HG03565 (cell line): ENCODE results near the gene USP13.
A peak's percentile ranks its signal among the peaks of the same experiment; 100 is the strongest.
"Not testable (repeated sequence)": the region's sequence is repeated elsewhere in the genome, so short reads cannot be mapped to it uniquely, and the experiment has no call there.

Experiments
- ATAC-seq: cut with Tn5 transposase; IDR thresholded peaks from one replicate; pipeline ENCODE4 v1.9.1; 2021; ENCODE audit warnings: mild to moderate bottlenecking, moderate library complexity; ENCODE audit not compliant: unreplicated experiment

USP13 gene

DNA sequence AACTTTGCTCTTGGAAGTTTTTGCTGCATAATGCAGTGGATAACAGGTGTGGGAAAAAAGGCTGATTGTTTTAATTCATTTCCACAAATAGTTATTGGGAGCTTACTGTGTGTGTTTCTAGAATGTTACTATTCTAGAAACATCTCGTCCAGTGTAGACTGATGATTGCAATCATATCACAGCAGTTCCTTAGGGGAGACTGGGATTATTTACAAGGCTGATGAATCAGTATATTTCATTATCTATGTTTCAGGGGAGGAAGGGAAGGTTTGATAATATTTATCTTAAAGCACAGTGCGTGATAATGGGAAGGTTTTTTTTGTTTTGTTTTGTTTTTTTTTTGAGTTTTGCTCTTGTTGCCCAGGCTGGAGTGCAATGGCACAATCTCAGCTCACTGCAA is 2.4 kb downstream of the USP13 start:
- ATAC-seq = no peak

DNA sequence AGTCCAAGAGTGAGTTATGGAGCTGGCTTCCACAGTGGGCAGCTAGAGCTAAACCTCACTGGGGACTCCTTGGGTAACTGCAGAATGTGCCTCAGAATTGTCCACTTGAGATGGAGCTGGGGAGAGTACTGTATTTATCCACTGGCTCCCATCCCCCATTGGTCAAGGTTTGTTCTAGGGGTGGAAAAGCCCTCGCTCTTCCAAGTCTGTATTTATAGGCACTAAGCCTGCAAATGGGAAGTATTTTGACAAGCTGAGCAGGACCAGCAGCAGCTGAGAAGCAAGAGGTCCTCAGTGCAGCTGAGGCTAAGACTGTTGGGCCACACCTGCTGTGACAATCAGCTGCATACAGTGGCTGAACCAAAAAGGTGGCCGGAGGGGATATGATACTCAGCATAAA is 5.8 kb downstream of the USP13 start:
- ATAC-seq = no peak

DNA sequence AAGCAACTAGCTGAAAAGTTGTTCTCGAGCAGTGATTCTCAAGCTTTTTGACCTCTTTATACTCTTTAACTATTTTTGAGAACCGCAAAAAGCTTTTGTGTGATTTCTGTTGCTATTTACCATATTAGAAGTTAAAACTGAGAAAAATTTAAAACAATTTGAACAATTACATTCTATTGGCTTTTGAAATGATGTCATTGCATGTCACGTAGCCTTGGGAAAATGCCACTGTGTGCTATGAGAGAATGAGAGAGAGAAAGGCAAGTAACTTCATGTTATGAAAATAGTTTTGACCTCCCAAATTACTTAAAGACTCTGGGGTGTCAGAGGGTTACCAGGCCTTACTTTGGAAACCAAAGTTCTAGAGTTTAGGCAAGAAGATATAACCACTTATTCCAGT is 8.0 kb downstream of the USP13 start:
- ATAC-seq = no peak

DNA sequence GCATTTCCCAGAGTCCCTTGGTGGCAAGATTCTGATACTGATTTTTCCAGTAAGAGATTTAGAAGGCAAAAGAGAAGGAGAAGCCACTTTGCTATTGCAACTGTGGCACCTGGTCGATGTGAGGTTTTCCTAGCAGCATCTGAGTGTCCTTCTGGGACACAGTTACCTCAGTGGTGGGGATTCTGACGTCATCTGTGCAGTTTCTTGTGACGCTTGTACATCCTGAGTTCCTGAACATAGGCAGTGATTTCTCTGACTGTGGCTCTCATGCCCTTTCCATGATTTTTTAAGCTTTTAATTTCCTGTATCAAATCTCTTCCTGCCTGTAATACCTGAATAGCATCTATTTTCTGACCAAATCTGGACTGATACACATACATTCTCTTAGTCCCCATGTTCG is 8.9 kb downstream of the USP13 start:
- no peak for ATAC-seq

DNA sequence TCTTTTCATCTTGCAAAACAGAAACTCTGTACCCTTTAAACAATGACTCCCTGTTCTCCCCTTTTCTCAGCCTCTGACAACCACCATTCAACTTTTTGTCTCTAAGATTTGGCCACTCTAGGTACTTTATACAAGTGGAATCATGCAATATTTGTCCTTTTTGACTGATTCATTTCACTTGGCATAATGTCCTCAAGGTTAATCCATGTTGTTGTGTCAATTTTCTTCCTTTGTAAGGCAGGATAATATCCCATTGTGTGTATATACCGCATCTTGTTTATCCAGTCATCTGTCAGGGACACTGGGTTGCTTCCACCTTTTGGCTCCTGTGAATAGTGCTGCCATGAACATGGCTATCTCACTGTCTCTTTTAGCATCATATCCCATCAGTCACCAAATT is 10.3 kb downstream of the USP13 start:
- ATAC-seq = no peak

DNA sequence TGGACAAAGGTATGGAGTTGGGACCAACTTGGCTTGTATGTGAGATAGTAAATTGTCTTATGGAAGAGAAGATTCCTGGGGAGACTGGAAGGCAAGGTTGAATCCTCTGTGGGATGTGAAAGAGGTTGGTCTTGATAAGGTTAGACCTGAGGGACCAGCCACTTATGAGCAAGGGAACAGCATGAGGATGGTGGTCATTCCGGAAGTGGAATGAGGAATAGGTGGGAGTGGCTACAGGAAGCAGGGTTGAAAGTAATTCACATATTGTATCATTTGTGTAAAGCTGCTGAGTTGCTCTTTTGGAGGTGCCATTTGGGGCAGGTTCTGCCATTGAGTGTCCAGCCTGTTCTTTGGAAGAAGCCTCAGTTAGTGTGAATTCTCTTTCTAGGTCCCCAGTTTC is 13.2 kb downstream of the USP13 start:
- no peak for ATAC-seq

DNA sequence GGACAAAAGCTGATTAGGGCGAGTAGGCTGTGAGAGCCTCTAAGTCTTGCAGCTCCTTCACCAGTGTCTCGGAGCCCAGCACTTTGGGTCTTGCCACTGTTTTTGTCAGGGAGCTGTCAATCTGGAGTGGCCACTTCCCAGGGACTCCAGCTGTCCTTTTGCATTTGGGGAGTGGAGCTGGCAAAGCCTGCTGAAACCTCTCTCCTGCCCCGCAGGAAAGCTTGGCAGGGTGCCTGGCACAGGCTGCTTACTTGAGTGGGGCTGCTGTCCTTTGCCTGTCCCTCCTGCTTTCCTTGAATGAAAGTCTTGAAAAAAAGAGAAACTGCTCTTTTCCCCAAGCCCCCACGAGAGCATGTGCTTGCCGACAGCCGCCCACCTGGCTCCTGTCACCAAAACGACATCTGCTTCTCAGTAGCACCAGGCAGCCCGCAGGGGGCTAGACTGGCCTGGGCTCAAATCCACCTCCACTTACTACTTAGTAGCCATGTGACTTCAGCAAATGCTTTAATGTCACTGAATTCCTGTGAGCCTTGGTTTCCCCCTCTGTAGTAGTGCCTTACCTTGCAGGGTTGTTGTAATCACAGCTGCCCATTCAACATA is 13.7 kb downstream of the USP13 start:
- ATAC-seq = no peak

DNA sequence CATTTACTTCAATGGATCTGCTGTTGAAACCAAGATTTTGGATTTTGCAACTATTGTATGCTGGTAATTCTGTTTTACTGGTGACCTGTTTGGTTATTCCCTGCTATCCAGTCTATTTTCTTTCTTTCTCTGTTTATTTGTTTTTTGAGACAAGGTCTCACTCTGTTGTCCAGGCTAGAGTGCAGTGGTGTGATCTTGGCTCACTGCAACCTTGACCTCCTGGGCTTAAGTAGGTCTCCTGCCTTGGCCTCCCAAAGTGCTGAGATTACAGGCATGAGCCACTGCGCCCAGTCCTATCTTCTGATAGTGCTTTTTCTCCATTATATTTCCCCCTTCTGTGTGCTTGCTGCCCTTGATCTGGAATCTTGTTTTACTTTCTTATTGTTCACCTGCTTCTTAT is 15.6 kb downstream of the USP13 start:
- ATAC-seq = no peak

DNA sequence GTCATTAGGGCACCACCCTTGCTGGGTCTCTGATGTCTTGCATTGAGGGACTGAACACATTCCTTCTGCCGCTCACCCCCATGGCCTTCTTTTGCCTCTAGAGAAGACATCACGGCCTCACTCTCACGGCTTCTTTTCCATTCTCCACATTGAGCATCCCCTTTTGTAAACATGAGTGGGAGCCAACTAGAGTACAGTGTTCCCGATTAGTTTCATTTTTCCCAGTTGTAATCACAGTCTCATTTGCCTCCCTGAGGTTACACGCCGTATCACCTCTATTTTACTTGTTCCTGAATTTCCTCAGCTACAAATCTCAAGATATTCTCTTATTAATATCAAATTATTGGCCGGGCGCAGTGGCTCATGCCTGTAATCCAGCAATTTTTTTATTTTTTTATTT is 17.5 kb downstream of the USP13 start:
- ATAC-seq = no peak

DNA sequence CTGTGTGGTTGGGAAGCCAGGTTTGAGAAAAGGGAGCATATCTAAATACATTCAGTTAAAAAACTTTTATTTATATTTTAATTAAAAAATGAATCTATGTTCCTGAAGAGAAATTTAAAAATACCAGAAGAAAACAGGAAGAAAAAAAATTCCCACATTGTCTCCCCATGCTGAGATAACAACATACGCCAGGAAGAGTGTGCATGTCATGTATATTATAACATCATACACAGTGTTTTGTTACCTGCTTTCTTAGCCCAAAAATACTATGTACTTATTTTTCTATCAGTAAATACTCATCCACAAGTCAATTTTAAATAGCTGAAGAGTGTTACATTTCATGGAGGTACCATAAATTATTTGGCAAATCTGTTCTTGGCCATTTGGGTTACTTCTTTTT is 18.5 kb downstream of the USP13 start:
- ATAC-seq = no peak

DNA sequence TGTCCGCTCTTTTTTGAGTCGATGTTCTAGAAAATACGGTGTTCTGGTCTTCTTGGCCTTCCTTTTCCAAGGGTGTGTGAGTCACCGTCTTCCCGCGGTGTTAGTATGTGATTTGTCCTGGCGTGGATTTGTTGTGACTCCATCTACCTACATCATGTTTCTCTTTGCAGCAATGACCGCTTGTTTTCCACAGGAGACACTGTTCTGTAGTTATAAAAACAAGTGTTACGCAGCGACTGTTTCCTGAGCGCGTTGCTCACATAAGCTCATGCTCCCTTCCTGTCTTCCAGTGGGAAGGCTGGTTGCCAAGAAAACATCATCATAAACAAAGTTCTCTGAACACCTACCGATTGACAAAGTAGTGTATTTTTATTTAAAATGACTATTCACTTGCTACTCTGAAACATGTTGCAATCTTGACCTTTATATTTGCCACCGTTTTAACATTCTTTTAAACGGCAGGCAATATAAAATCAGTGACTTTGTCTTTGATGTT is 19.0 kb downstream of the USP13 start:
- no peak for ATAC-seq

DNA sequence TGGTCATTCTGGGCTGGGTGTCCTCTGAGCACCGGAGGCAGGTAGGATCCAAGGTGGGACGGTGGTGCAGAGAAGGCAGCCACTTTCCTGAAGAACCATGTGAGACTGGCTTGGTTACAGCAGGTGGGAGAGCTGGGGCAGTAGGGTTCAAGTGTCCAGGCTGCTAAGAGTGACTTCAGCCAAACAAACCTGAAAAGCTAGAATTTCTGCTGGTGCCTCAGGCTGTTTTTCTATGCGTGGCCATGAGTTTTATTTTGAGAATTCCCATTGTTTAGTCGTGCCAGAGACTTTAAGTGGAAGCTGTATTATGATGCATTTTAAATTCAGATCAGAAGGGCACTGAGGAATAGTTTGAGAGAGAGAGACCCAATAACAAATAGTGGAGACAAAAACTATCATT is 20.1 kb downstream of the USP13 start:
- no peak for ATAC-seq

DNA sequence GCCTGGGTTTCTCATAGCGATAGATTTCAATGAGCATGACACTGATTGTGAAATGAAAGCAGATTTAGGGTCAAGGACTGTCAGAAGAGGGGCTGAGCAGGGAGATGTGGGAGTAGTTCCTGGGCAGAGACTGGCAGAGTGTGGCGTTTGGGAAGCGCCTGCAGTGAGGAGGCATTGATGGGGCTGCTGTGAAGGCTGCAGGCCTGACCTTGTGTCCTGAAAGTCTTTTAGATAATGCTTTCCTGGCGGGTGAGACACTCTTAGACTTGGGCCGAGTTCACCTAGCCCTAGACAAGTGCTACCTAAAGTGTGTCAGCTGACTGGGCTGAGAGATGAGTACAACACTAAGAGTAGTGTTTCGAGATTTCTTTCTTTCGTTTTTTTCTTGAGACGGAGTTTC is 20.7 kb downstream of the USP13 start:
- ATAC-seq = no peak

DNA sequence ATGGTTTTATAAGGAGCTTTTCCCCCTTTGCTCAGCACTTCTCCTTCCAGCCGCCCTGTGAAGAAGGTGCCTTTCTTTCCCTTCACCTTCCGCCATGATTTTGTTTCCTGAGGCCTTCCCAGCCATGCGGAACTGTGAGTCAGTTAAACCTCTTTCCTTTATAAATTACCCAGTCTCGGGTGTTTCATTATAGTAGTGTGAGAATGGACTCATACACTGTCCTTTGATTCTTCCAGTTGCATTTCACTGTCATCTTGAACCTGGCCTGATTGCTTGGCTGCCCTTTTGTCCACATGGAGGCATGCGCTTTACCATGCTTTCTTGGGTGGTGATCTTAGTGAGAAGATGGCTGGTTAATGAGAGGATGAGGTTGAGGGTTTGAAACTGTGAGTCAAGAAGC is 23.2 kb downstream of the USP13 start:
- ATAC-seq = no peak

DNA sequence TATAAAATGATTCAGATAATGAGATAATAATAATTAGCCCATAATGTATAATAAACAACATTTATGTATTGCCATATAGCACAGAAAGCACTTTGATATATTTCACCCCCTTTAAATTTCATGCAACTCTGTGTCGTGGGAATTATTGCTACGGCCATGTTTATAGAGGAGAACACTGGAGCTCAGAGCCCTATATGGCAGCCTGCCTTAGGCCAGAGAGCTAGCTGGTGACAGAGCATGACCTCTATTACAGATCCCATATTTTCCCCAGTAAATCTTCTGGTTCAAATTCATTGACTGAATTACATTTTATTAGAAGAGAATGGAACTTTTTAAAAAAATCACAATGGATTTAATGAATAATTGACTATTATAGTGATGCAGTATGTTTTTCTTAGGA is 25.0 kb downstream of the USP13 start:
- ATAC-seq = no peak

DNA sequence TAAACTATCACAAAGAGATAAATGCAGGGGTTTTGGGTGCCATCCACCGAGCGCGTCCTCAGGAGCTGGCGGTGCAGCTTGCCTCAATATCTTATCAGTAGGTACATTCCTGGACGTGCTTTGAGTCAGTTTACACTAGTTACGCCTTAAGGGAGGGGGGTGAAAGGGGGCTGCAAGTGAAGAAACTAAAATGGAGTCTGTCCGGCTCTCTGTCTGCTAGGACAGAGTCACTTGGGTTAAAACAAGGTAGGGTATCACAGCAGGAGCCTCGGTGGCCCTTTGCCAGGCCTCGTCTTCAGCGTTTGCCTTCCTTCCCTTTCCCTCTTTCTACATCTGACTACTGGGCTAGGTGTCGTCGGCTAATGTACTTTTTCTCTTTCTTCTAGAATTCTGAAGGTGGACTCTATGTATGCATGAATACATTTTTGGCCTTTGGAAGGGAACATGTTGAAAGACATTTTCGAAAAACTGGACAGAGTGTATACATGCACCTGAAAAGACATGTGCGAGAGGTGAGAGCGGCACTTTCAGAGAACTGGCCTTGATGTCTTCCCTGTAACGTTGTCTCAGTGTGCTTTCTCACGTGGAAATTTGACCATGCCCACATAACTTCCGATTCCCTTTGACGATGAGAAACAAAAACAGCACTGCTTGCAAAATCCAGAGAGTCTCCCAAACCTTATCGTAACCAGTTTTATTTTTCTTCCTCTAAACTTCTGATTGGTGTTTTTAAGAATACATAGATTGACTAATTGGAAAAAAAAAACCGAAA is 28.8 kb downstream of the USP13 start:
- ATAC-seq = no peak

DNA sequence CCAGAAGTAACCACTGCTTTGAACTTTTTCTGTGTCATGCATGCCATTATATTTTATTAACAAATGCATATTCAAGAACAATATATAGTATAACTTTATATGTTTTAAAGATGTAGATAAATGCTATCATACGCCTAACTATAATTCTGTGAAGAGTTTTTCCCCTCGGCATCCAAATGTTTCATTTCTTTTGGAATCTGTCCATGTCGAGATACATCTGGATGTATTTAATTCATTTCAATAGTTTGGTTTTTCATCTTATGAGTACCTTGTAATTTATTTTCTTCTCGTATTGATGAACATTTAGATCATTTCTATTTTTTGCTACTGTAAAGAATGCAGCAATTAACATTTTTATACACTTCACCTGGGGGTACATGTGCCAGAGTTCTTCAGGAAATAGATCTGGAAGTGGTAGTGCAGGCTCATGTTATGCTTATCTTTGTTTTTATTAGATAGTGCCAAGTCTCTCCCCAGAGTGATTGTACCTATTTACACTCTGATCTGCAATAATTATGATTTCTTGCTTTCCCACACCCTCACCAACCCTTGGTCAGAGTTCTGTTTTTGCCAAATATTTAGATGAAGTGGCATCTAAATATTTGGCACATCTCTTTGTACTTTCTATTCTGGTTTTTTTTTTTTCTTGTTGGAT is 29.7 kb downstream of the USP13 start:
- ATAC-seq = no peak

DNA sequence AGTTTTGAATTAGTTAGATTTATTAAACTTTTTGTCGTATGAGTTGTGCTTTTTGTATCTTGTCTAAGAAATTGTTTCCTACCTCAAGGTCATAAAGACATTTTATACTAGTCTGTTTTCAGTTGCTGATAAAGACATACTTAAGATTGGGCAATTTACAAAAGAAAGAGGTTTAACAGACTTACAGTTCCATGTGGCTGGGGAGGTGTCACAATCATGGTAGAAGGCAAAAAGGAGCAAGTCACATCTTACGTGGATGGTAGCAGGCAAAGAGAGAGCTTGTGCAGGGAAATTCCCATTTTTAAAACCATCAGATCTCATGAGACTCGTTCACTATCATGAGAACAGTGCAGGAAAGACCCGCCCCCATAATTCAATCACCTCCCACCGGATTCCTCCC is 30.4 kb downstream of the USP13 start:
- not testable (repeated sequence) for ATAC-seq

DNA sequence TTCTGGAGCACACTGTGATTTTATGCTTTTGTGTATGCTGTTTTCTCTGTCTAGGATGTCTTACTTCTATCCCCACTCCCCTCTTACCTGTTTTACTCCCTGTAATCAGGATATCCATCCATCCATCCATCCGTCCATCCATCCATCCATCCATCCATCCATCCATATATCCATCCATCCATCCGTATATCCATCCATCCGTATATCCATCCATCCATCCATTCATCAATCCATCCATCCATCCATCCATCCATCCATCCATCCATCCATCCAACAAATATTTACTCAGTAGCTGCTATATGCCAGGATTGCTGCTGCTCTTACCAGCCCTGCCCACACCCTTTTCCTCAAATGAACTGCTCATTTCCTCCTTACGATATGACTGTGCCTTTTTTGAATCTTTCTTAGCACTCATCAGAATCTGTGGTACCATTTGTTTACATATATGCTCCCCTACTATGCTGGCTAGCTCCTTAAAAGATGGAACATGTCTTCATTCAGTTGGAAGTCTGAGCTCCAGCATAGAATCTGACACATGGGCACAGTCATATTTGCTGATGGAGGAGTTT is 35.2 kb downstream of the USP13 start:
- ATAC-seq = peak; percentile 41

DNA sequence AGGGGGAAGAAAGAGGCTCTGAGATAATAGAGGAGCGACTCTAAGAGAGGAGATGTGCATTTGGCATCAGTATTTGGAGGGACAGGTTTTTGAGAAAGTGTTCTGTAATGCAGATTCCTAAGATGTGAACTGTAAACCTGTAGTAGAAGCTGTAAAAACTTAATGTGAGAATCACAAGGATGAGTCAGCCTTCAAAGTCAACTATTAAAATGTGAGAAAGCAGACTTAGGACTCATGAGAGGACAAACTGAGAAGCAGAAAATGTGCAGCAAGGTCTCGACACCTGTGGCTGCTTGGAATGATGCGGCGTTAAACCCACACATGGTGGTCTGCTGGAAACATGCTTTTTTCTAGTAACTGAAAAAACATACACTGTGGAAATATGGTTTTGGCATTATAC is 36.0 kb downstream of the USP13 start:
- ATAC-seq = no peak

DNA sequence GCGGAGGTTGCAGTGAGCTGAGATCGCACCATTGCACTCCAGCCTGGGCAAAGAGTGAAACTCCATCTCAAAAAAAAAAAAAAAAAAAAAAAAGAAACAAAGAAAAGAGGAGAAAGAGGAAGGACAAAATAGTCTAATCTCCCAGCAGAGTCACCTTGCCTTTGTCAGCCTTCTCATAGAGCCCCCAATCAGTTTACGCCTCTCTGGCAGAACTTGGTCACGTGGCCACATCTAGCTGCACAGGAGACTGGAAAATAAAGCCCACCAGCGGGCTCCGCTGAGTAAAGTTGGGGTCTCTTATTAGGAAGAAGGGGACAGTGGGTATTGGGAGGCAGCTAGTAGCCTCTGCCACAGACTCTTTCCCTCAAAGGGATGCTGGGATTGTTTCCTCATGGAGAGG is 41.9 kb downstream of the USP13 start:
- no peak for ATAC-seq
